Esophagus squamous epithelium (tissue), 5 donors: ENCODE results near the gene INTS1. TPM values are rescaled to one million over a fixed set of nuclear protein-coding genes. Genes with fewer than 3 reads are reported as not detected.

Experiments
- DNase-seq: peaks from one replicate; lab custom pipeline; 2025; lab: John Stamatoyannopoulos, UW
- H3K27ac ChIP-seq, 4 donors: fragments of 200-600 bp; sonication (generic); one replicate each; pipeline ENCODE4 v1.5.1; 2016 to 2019; ENCODE audit warnings: mild to moderate bottlenecking in 1 of 4
- H3K27me3 ChIP-seq, 4 donors: fragments of 200-600 bp; sonication (generic); 1 replicate in 3 of 4; 2 replicates in 1 of 4; pipeline versions ENCODE4 v1.5.1 to v1.6.0; 2017 to 2021; ENCODE audit warnings: antibody characterized with exemption in 1 of 4
- H3K36me3 ChIP-seq, 3 donors: fragments of 200-600 bp; sonication (generic); one replicate each; pipeline ENCODE4 v1.5.1; 2016 to 2019
- H3K4me1 ChIP-seq, 3 donors: fragments of 200-600 bp; sonication (generic); one replicate each; pipeline ENCODE4 v1.5.1; 2017 to 2019
- H3K4me3 ChIP-seq, 4 donors: fragments of 200-600 bp; sonication (generic); 1 replicate in 3 of 4; 2 replicates in 1 of 4; pipeline ENCODE4 v1.5.1; 2016 to 2019; ENCODE audit warnings: mild to moderate bottlenecking in 2 of 4, moderate library complexity in 1 of 4
- H3K9me3 ChIP-seq, 3 donors: fragments of 200-600 bp; sonication (generic); one replicate each; pipeline ENCODE4 v1.5.1; 2016 to 2019
- POLR2A ChIP-seq, 4 donors: fragments of 450-650 bp; IDR thresholded peaks; one replicate each; pipeline ENCODE4 v1.6.1; 2017; ENCODE audit warnings: antibody characterized with exemption in 4 of 4, mild to moderate bottlenecking in 4 of 4, moderate library complexity in 3 of 4
- WGBS, 2 donors: methylation state at CpG; one replicate each; pipeline ENCODE4 v1.1.5; 2018; 5-methylcytosine and 5-hydroxymethylcytosine counted together
- intact Hi-C: fragments of 100-400 bp; cut with DNase I; formaldehyde crosslinking; loops from one replicate; pipeline ENCODE4 v1.15.0; 2022
- total RNA-seq, 4 donors: library from RNA; depleted of rRNA; stranded (reverse); fragments of >200 nt; gene quantifications; one replicate each; pipeline ENCODE4 v1.1.0, GENCODE V29; 2016
- TF ChIP-seq, protein P1 (sequence below), 6 experiments: fragments of 450-650 bp in 4 of 6; fragments of 200-600 bp in 2 of 6; sonication (generic) in 2 of 6; IDR thresholded peaks; one replicate each; pipeline ENCODE4 v1.5.1; 2016 to 2019; ENCODE audit warnings: antibody characterized with exemption in 6 of 6, mild to moderate bottlenecking in 4 of 6, moderate library complexity in 4 of 6
- donor health status: DM: yes; HTN: yes; CAD: no.

Gene INTS1
- total RNA-seq, 4 donors from 2014 or later, result 27.8 to 45.3 (median 36.6) TPM

DNA sequence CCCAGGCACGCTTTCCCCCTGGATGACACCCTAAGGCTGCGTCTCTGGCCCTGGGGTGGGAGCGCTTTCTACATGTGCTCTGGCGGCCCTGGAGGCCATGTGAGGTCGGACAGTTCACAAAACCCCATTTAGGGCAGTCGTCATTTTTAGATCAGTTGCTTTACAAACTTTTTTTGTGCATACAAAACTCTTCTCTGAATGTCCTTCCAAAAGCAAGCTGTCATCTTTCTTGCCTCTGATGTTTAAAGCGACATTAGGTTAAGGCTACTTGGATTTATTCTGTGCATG lies 32.2 kb upstream of the INTS1 start:
- Histone ChIP-seq H3K4me1 (peaks cover 54 to 75% (median 55%) of the 10 kb centered on the region in 3 donors), H3K27ac (peak overlapping the region; percentile 86 to 99 (median 96)), H3K4me3 (peak overlapping the region in 2 of 4 donors; percentile 54 to 77), H3K27me3 (no peaks in the 10 kb centered on the region), H3K9me3 (no peaks in the 10 kb centered on the region), H3K36me3 (peaks cover 22 to 46% (median 28%) of the 10 kb centered on the region in 3 donors)
- whole genome bisulfite sequencing, 2 donors, result 57 to 58% methylated on average over 4 to 5 of the region's 7 CpGs
- no peak for DNase-seq
- no peak for TF ChIP-seq POLR2A (IDR thresholded peaks at IDR 0.05)
- TF ChIP-seq, protein P1, sequence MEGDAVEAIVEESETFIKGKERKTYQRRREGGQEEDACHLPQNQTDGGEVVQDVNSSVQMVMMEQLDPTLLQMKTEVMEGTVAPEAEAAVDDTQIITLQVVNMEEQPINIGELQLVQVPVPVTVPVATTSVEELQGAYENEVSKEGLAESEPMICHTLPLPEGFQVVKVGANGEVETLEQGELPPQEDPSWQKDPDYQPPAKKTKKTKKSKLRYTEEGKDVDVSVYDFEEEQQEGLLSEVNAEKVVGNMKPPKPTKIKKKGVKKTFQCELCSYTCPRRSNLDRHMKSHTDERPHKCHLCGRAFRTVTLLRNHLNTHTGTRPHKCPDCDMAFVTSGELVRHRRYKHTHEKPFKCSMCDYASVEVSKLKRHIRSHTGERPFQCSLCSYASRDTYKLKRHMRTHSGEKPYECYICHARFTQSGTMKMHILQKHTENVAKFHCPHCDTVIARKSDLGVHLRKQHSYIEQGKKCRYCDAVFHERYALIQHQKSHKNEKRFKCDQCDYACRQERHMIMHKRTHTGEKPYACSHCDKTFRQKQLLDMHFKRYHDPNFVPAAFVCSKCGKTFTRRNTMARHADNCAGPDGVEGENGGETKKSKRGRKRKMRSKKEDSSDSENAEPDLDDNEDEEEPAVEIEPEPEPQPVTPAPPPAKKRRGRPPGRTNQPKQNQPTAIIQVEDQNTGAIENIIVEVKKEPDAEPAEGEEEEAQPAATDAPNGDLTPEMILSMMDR (IDR thresholded peaks at IDR 0.05), result no peak
- intact Hi-C loops, result no loop called here

DNA sequence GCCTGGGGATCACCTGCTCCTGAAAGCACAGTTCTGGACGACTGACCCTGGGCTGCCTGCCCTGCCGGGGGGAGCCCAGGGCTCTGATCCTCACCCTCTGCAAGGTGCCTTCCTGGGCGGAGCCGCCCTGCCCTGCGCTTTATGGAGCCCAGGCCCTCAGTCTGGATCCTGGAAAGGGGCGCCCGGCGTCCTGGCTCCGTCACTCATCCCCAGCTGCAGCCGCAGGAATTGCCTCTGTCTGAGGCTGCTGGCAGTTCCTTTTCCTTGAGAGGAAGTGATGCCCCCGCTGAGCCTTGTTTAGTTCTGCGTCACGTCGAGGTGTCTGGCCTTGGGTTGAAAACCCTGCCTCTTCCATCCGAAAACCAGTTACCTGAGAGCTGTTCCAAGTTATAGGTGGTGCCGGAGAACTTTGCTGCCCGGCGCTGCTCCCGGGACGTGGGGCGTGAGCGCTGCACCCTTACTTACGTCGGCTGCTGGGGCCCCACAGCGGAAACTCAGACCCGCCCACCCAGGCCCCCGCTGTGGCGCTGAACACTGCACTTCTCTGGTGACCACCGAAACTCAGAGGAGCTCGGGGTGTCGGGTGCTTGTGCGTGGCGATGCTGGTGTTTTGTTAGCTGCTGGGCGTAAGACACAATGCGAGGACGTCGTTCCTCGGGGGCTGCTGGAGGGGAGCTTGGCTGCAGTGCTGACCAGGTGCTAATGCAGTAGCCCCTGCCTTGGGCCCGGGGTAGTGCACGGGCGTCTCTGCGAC lies 31.7 kb upstream of the INTS1 start:
- intact Hi-C loops, result no loop called here
- TF ChIP-seq, protein P1 (IDR thresholded peaks at IDR 0.05), result no peak
- no peak for TF ChIP-seq POLR2A (IDR thresholded peaks at IDR 0.05)
- H3K4me1 ChIP-seq, result peaks cover 54 to 77% (median 58%) of the 10 kb centered on the region in 3 donors
- 84 to 90% methylated on average over 4 to 11 of the region's 42 CpGs for WGBS, 2 donors
- H3K9me3 ChIP-seq, result no peaks in the 10 kb centered on the region
- peak overlapping the region; percentile 86 to 99 (median 96) for H3K27ac ChIP-seq
- H3K4me3 ChIP-seq, result peak overlapping the region in 1 of 4 donors; percentile 77
- no peak for DNase-seq
- H3K36me3 ChIP-seq, result peaks cover 17 to 41% (median 24%) of the 10 kb centered on the region in 3 donors
- no peaks in the 10 kb centered on the region for H3K27me3 ChIP-seq

DNA sequence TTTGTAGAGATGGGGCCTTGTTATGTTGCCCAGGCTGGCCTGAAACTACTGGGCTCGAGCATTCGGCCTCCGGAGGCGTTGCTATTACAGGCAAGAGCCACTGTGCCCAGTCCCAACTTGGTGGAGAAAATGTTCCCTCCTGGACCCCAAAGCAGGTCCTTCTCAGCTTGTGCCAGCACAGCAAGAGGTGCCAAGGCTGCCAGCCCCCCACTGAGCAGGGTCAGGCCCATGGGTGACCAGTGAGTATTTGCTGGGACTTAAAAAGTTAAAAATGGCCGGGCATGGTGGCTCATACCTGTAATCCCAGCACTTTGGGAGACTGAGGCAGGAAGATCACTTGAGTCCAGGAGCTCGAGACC lies 30.9 kb upstream of the INTS1 start:
- intact Hi-C loops, result no loop called here
- peak overlapping the region in 3 of 4 donors; percentile 96 to 99 (median 97) for H3K27ac ChIP-seq
- no peaks in the 10 kb centered on the region for H3K9me3 ChIP-seq
- peaks cover 9 to 33% (median 16%) of the 10 kb centered on the region in 3 donors for H3K36me3 ChIP-seq
- TF ChIP-seq, protein P1 (IDR thresholded peaks at IDR 0.05), result no peak
- no peak for TF ChIP-seq POLR2A (IDR thresholded peaks at IDR 0.05)
- H3K4me3 ChIP-seq, result no peak overlapping the region
- peaks cover 54 to 80% (median 58%) of the 10 kb centered on the region in 3 donors for H3K4me1 ChIP-seq
- DNase-seq, result no peak
- no peaks in the 10 kb centered on the region for H3K27me3 ChIP-seq
- 57 to 79% methylated on average over 5 to 6 of the region's 6 CpGs for WGBS, 2 donors

DNA sequence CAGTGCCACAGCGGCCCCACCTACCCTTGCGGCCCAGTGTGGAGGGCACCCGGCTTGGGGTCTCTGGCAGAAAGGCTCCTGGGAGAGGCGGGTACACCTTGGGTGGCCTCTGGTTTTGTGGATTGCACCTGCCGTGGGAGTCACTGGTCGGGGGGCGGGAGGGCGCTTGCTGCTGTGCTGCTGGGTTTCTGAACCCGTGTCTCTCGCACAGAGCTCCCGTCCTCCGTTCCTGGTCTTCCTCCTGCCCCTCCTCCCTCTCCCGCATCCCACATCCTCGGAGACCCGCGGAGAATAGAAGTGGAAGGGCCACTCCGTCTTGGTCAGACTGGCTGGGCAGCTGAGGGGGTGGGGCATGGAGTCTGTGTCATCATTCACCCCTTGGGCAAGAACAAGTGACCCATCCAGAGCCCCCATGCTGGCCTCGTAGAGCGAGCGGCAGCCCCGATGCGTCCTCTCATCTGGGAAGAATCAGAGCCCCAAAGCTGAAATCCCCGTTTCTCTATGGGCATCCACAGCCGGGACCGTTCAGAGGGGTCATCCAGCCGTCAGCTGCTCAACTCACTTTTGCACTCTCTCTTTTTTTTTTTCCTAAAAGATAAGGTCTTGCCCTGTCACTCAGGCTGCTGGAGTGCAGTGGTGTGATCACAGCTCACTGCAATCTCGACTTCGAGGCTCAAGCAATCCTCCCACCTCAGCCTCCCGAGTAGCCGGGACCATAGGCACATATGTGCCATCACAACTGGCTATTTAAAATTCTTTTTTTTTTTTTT lies 30.3 kb upstream of the INTS1 start:
- peaks cover 54 to 86% (median 58%) of the 10 kb centered on the region in 3 donors for H3K4me1 ChIP-seq
- WGBS, 2 donors, result 81 to 94% methylated on average over 8 to 9 of the region's 30 CpGs
- DNase-seq, result no peak

More for the DNA sequence above, 30.3 kb upstream of the INTS1 start:
- TF ChIP-seq, protein P1 (IDR thresholded peaks at IDR 0.05), result no peak
- no peak for TF ChIP-seq POLR2A (IDR thresholded peaks at IDR 0.05)
- peak overlapping the region; percentile 96 to 99 (median 98) for H3K27ac ChIP-seq
- peaks cover 3 to 27% (median 10%) of the 10 kb centered on the region in 3 donors for H3K36me3 ChIP-seq
- H3K4me3 ChIP-seq, result peak overlapping the region in 1 of 4 donors; percentile 93
- intact Hi-C loops, result no loop called here
- H3K9me3 ChIP-seq, result no peaks in the 10 kb centered on the region
- no peaks in the 10 kb centered on the region for H3K27me3 ChIP-seq
